ENCODE data around the gene AFF3.
"Not testable (repeated sequence)": the region's sequence is repeated elsewhere in the genome, so short reads cannot be mapped to it uniquely, and the experiment has no call there.

The AFF3 gene

DNA sequence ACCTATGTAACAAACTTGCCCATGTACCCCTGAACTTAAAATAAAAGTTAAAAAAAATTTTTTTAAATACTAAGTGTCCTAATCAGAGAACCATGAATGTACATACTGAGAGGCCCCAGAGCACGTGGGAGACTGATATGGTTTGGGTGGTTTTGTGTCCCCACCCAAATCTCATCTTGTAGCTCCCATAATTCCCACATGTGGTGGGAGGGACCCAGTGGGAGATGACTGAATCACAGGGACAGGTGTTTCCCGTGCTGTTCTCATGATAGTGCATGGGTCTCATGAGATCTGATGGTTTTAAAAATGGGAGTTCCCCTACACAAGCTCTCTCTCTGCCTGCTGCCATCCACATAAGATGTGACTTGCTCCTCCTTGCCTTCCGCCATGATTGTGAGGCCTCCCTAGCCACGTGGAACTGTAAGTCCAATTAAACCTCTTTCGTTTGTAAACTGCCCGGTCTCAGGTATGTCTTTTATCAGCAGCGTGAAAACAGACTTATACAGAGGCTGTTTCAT, 214.6 kb downstream of the AFF3 start:
- not testable (repeated sequence) for DNase-seq (ENCODE audit: low spot score)

DNA sequence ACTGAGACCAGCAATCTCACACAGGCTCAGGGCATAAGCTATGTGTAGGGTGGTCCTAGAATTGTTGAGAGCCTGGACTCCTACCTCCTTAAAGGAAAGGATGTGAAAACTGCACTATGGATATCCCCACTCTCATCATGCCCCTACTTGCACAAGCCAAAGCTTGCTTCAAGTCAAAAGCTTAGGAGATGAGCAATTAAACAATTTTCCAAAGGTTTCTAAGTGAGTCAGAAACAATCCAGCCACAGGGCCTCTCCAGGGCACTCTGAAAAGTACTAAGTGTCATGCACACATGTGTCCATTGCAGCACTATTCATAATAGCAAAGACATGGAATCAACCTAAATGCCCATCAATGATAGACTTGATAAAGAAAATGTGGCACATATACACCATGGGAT, 215.4 kb downstream of the AFF3 start:
- DNase-seq (ENCODE audit: low spot score), result no peak

DNA sequence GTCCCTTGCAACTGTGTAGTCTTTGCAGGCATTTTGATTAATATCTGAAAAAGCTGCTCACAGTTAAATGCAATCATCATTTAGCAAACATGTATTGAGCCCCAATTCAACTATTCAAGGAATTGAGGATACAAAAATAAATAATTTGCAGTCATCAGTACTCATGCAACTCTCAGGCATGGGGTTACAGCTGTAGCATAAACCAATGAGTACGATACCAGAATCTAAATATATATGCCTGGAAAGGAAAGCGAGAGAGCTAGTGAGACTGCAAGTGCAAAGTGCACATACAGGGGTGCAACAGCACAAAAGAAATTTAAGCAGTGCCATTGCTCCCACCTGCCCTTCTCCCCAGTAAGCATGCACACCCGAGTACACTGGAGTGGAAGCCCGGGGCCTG, 216.4 kb downstream of the AFF3 start:
- no peak for DNase-seq (ENCODE audit: low spot score)

DNA sequence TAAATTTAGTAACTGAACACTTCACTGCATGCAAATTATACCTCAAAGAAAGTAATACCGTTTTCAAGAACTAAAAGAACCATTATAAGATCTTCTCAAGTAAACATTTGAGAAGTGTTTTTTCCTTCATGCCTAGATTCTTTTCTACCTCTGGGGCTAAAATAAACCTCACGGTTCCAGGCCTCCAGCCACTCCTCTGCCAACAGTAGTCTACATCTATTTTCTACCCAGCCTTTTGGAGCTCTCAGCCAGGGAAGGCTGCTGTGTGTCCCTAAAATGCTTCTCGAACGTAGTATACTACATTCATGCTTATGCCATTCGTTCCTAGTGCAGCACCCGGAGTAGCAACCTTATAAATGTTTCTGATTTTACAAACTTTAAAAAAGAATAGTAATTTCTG, 219.7 kb downstream of the AFF3 start:
- DNase-seq (ENCODE audit: low spot score), result no peak

DNA sequence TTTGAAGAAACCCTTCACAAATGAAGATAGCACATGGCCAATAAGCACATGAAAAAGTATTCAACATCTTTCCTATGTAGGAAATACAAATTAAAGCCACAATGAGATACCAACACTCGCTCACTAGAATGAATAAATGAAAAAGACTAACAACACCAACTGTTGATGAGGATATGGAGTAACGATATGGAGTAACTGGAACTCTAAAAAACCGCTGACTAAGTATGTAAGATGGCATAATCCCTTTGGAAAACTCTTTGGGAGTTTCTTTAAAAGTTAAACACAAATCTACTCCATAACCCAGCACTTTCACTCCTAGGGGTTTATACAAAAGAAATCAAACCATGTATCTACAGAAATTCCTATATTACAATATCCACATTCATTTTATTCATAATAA, 220.5 kb downstream of the AFF3 start:
- no peak for DNase-seq (ENCODE audit: low spot score)

DNA sequence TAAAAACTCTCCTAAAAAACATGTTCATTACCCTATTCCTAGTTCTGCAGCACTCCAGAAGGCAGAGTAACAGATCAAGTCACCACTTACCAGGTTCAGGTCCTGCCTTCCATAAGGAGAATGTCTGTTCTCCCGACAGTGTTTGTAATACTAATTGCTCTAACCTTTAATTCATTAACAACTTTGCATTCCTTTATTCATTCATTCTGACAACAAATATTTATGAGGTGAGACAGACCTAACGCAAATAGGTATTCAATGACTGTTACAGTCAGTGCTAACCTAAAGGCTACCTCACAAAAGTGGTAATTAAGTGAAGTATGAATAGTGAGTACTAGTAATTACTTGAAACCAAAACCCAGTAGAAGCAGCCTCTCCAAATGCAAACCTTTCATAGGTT, 224.0 kb downstream of the AFF3 start:
- no peak for DNase-seq (ENCODE audit: low spot score)

DNA sequence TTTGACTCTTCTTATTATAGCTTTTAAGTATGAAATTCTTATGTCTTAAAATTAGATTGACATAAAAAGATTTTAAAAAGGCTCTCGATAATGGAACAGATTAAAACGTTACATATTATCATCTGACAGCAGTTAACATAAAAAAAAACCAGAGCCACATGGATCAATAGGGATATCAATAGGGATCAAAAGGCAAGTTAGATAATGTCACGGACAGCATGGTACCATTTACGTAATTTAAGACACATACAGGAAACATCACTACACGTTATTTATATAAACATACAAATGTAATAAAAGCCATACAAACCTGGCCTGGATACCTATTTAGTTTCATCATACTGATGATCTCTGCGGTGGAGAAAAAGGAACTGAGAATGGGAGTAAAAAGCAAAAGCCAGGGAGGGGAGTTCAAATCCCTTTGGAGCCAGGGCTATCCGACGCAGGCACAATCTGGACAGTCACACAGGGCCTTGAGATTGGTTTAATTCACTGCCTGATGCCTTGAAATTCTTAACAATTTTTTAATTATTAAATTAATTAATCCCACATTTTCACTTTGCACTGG, 227.2 kb downstream of the AFF3 start:
- no peak for DNase-seq (ENCODE audit: low spot score)

DNA sequence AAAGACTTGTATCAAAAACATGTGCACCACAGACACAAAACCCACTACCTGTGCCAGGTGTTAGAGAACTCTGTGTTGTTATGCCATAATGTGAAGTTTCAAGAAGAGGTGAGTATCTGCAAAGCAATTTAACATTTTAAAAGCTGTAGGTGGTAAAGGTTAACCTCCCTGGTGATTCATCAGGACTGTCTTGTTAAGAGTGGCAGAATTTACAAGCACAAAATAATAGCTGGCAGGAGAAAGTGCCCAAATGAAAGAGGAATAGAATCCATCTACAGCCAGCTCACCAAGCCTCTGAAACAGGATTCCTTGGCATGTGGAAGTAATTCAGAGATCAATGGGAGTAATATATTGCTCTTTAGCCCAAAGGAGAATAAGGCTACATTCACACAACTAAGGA, 230.7 kb downstream of the AFF3 start:
- DNase-seq (ENCODE audit: low spot score), result no peak

DNA sequence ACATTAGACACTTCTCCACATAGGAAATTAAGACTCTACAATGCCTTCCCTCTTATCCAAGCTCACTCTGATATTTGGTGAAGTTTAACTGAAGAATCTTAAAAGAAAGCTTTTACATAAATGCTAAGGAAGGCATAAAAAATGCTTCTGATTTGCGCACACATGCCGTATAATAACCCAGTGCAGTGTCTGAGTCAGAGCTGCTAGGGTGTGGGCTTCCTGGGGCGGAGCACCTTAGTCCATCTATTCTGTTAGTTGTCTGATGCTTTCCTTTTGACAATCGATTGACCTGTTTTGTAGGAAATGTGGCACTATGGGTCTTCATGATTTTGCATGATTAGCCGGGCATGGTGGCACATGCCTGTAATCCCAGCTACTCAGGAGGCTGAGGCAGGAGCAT, 231.5 kb downstream of the AFF3 start:
- no peak for DNase-seq (ENCODE audit: low spot score)

DNA sequence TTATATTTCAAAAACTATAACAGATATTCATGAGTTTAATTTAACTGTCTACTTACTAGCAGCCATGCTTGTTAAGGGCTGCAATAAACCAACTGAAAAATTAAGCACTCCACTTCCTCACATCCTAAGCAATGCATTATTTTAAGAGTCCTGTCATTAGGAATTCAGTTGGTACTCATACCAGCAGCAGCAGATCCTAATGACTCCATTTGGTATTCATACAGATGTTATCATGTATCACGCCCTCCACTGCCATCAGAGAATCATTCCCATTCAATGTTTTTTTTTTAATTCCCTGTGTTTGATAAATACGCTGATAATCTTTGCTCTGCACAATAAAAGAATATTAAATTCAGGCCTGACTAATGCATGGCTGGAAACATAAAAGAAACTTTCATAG, 236.8 kb downstream of the AFF3 start:
- no peak for DNase-seq (ENCODE audit: low spot score)

DNA sequence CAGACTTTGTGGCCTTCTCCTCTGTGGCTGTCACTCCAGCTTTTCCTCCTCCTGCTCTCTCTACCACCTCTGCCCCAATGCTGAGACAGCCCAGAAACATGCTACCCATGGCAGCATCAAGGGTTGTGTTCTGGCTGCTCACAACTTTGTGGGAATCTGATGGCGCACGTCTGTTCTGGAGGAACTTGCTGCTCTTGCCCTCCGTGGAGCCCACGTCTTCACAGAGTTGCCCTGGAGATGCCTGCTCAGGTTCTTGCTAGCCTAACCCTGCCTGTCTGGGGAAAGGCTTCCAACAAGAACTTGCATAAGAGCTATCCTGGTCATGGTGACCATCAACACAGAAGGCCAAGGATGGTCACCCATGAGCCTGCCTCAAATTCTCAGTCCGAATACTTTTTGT, 237.4 kb downstream of the AFF3 start:
- DNase-seq (ENCODE audit: low spot score), result no peak

DNA sequence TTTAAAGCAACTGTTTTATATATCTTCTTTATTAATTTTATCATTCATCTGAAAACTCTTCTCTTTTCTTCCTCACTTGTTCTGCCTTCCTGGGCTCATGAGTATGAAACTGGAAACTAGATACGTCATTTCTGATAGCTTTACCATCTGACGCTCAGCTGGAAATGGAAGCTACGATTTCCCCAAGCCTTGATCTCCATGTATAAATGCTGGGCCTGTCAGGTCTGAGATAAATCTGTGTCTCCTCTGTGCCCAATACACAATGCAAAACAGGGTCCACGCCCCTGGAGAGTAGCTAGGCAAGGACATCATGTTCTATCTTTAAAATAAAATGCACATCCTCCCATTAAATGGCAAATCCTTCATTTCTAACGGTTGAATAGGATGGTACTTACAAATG, 238.4 kb downstream of the AFF3 start:
- DNase-seq (ENCODE audit: low spot score), result no peak

DNA sequence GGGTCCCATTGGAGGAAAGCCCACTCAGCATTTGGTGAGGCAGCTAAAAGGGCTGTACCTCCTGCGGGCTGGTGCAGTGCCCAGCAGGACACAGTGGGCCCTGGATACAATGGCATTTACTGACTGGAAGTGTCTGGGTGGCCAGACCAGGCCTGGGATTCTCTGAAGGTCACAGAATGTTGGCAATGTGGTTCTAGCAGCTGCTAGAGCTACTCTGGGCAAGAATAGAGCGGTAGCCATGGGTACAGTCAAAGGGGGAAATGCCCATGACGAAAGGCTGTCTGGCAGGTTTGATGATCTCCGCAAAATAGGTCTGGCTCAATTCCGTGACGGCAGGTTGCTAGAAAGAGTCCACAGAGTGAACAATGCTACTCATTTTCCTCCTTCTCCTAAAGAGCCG, 241.8 kb downstream of the AFF3 start:
- DNase-seq (ENCODE audit: low spot score), result no peak

DNA sequence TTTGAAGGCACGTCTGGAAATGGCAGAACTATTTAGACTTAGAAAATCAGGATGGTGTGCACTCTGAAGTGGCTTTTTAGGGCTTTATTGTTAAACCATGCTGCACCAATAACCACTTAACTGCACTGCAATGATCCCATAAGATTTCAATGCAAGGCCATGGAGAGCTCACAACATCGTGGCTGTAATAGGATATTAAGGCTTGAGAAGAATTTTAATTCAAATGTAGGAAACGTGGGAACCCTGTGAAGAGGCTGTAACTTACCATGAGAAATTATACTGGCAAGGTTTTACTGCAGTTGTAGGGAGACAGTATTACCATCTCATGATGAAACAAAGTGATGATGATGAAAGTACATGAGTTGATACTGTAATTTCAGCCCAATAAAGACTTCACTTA, 242.5 kb downstream of the AFF3 start:
- DNase-seq (ENCODE audit: low spot score), result no peak

DNA sequence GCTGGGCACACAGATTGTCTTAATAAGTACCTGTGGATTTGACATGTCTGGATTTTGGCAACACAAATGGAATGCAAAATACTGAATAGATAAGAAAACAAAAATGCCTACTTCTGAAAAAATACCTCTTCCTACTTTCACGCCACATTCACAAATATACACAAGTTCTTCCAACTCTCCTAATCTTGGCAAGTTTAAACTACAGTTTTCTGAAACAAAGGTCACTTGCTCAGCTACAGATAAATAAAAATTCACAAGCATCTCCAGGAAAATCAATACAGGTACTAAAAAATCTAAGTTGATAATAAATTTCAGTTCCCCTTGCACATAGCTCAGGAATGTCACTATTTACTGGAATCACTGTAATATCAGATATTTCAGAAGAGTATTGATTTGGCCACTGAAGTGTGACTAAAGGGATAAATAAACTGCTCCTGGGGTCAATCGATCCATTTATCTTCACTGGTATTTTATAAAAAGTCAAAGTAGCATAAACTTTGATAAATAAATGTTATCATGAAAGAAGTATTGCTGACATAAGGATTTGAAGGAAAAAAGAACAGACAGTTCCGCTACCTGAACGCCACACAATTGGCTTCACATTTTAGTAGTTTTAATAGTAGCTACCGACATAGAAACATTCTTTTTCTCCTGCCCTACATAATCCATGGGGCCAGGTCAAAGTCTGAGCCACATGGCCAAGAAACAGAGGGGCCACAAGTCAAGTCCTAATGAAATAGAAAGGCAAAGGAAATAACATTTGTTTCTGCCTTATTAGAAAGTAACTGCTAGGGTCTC, 243.1 kb downstream of the AFF3 start:
- no peak for DNase-seq (ENCODE audit: low spot score)

DNA sequence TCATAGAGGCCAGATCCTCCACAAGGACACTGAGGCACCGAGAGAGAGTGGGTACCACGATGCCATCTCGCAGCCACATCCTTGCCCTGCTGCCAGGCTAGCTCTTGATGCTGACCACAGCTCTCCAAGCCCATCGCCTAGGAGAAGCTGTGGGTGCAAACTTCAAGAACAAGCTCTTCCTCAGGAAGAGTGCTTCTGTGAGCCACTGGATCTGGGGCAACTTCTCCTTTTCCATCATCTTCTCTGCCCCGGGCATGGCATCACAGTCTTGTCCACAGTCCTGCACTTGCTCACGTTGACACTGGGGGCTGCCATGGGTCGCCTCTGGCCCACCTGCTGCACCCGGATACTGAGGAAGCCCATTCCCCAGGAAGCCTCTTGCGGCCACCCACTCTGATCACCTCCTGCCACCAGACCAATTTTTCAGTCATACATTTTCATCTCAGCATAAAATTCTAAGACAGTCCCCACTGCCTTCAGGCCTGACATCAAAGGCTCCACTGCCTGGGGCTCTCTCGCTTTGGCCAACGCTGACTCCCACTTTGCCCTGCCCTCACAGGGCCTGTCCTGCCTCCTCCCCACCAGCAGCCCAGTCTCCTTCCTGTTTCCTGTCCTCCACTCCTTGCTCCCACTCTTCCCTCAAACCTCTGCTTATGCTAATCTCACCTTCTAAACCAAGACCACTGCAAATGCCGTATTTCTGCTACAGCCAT, 243.9 kb downstream of the AFF3 start:
- DNase-seq (ENCODE audit: low spot score), result no peak

DNA sequence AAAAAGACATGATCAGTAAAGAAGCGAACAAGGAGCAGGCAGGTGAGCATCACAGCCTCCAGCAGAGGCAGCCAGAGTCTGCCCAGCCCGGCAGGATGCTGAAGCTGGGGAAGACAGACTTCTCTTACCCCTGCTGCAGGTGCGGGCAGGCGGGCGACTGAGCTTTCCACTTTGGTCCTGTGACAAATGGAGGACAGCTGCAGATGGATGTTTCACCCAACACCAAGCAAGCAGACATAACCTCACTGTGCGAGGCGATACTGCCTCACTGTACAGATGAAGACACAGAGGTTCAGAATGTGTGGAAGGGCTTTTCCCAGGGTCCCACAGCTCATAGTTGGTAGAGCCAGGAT, 251.0 kb downstream of the AFF3 start:
- no peak for DNase-seq (ENCODE audit: low spot score)

DNA sequence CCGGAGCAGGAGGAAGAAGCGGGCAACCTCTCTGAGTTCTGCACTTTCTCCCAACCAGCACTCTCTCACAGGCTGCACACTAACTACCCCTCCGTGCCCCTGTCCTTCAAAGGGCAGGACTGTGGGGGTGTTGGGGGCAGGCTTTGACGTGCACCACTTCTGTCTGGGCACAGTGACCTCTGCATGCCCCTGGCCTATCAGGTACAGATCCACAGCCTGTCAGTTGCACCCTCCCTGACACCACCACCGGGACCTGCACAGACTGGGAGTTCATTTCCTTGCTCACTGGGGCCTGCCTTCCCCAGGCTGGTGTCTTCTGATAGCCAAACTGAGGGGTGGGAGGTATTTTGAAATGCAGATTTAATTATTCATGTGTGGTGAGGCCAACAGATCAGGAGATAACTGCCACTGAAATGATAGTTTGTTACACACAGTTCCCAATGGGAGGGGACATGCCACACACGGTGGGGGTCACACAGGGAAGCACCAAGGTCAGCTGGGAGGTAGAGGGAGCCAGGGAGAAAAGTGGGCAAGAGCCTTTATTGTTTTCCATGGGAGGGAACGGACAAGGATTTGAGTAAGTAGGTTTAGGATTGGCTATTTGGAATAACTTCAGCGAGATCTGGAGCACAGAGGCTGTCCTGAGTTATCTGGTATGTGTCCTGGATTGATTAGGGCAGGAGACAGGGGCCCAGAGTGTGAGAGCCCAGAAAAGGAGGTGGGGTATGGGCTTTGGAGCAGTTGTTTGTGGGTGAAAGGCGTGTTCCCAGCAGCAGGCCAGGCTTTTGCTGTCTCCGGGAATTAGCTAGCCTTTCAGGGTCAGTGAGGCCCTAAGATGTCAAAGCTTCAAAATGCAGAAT, 251.6 kb downstream of the AFF3 start:
- no peak for DNase-seq (ENCODE audit: low spot score)

DNA sequence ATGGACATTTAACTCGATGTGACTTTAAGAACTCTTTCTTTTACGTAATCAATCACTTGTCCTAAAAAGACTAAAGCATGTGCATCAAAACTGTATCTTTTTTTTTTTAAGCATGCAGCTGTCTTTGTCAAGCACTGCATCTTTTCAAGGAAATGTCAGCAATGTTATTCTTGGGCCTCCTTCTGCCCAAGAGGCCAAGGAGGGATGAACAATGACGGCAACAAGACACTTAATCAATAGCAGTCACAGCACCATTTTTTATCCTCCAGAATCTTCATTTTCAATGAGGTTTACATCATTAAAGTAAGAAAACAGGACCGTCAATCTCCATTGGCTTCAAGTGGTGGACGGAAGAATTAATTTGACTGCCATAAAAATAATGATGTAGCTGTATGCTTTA, 253.8 kb downstream of the AFF3 start:
- DNase-seq (ENCODE audit: low spot score), result no peak

DNA sequence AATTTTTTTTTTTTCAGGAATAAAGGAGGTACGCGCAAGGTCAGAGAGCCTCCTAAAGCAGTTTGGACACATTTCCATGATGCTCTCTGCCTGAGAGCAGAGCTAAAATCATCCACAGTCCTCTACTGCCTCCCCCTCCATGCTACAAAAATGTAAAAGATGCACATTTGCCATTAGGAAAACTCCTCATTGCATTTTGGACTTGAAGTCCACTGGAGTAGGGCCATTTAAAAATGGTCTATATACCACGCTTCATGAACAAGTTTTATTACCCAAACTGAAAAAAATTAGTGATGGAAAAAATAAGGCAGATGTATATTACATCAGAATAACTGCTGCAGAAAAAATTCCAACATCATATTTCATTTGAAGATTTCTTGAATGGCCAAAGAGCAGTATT, 256.0 kb downstream of the AFF3 start:
- DNase-seq (ENCODE audit: low spot score), result no peak

DNA sequence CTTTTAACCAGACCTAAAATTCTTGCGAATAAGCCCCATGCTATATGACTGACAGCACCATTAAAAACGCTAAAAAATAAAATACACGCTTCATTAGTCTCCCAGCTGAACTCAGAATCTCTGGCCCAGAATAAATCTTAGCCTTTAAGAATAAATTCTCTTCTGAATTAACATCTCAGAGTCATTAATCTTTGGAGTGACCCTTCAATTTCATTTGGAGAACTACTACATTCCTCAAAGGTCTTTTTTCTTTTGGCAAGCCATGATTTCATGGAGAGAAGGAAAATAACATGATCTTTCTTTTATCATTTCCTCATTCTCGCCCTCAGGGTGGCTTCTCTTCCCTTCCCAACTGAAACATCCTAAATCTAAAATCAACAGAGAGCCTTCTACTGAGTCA, 259.0 kb downstream of the AFF3 start:
- no peak for DNase-seq (ENCODE audit: low spot score)

DNA sequence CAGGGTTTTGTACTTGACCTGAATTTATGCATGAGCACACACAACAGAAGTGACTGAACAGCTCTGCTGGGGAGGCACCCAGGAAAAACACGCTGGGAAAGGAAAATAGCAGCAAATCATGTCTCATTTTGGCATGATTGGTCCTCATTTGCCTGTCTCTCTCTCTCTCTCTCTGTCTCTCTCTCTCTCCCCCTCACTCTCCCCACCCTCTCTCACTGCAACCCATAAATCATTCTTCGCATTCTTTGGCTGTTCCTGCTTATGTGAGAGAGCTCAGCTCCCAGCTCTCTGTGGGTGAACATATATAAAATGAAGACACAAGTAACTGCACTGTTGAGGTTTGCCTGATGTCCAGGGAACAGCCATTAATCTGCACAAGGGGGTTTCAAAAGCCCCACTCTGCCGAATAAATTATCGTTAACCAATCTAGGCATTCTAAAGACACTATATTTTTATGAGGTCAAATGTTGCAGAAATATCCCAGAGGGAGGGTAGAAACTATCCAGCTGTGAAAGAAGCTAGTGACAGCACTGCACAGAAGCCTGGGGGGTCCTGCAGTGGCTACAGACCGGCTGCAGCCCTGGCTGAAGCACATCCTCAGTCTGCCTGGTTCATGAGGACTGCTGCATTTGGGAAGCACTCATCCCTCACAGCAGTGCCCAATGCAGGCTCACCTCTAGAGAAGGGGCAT, 260.3 kb downstream of the AFF3 start:
- DNase-seq (ENCODE audit: low spot score), result no peak

Measured in hematopoietic multipotent progenitor cell treated with erythropoietin and hydrocortisone succinate and interleukin-3 and kit ligand, for 17 days (in vitro differentiated cells).